ENCODE measurements around the gene SYT2. TPM values are rescaled to one million over a fixed set of nuclear protein-coding genes. Genes with fewer than 3 reads are reported as not detected.

The SYT2 gene
- total and polyA plus RNA-seq, 8 donors: under 0.01 to 0.03 (median 0.03) TPM; not detected in 4

DNA sequence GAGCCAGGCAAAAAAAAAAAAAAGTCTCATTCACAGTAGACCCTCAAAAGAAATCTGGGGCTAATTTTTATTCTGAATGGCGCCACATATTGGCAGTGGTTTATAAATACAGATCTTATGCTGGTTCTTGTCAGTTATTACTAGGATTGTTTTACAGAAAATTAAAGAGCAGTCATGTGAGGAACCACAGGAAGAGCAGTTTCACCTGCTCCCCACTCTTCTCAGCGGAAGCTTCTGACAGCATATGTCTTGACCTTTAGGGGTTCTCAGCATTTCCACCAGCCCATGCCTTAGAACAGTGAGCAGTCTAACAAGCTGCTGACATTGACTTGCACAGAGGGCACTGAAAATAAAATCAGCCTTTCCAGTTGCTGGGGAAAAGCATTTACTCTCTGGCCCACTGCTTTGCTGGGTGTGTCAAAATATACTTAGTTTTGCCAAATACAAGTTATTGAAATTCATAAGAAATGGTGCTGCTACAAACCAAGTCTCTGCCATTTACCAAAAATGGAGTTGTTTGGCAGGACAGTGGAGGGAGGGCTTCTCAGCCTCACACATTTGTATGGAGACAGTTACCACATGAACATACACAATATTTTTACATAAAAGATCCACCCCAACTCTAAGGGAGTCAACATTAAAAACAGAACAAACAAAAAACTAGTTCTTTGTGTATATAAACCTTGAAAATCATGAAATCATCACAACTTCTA, 144.2 kb downstream of the SYT2 start:
- TF ChIP-seq, protein P1, sequence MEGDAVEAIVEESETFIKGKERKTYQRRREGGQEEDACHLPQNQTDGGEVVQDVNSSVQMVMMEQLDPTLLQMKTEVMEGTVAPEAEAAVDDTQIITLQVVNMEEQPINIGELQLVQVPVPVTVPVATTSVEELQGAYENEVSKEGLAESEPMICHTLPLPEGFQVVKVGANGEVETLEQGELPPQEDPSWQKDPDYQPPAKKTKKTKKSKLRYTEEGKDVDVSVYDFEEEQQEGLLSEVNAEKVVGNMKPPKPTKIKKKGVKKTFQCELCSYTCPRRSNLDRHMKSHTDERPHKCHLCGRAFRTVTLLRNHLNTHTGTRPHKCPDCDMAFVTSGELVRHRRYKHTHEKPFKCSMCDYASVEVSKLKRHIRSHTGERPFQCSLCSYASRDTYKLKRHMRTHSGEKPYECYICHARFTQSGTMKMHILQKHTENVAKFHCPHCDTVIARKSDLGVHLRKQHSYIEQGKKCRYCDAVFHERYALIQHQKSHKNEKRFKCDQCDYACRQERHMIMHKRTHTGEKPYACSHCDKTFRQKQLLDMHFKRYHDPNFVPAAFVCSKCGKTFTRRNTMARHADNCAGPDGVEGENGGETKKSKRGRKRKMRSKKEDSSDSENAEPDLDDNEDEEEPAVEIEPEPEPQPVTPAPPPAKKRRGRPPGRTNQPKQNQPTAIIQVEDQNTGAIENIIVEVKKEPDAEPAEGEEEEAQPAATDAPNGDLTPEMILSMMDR (IDR thresholded peaks at IDR 0.05): no peak
- Histone ChIP-seq H3K9me3 (no peaks in the 10 kb centered on the region), H3K36me3 (no peaks in the 10 kb centered on the region), H3K4me1 (no peaks in the 10 kb centered on the region), H3K4me3 (no peak overlapping the region), H3K27me3 (no peaks in the 10 kb centered on the region), H3K27ac (no peak overlapping the region)
- WGBS, 2 donors: 95 to 96% methylated on average over 2 of the region's 2 CpGs
- FAIRE-seq: no peak
- no peak for DNase-seq
- ATAC-seq: no peak
- intact Hi-C loops (cut with DNase I): no loop called here

DNA sequence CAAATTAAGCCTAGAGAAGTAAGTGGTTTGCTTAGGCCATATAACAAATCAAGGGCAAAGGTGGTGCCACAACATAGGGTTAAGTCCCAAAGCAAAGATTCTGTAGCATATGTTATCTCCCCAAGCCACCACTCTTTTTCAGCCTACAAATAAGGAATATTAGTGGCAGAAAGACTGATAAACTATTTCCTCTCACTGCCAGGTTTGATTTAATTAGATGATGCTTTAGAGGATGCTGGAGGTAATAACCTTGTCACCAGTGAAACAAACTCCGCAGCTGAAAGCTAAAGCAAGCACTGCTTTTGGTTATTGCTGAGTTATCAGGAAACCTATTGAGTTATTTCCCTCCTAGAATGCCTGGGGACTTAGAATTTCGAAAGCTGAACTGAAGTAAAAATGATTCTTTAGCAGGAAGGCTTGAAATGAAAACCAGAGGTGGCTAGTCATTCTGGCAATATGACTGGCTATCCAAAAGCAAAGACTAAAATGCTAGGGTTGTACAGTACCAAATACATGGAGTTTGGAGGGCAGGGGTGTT, 145.2 kb downstream of the SYT2 start:
- TF ChIP-seq, protein P1 (IDR thresholded peaks at IDR 0.05): no peak
- no peak for FAIRE-seq
- no peak for DNase-seq
- Histone ChIP-seq H3K36me3 (no peaks in the 10 kb centered on the region), H3K4me3 (no peak overlapping the region), H3K27me3 (no peaks in the 10 kb centered on the region), H3K9me3 (no peaks in the 10 kb centered on the region), H3K27ac (no peak overlapping the region), H3K4me1 (no peaks in the 10 kb centered on the region)
- WGBS, 2 donors: 91 to 96% methylated on average over 2 of the region's 2 CpGs
- intact Hi-C loops (cut with DNase I): no loop called here
- no peak for ATAC-seq

DNA sequence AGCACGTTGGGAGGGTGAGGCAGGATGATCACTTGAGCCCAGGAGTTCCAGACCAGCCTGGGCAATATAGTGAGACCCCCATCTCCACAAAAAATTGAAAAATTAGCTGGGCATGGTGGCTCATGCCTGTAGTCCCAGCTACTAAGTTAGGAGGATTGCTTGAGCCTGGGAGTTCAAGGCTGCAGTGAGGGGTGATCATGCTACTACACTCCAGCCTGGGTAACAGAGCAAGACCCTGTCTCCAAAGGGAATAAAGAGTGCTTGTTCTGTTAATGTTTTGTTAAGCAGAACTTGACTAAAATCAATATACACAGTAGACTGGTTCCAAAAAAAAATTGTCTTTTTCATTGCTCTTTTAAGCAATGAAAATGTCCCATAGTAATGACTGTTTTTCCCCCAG, 146.4 kb downstream of the SYT2 start:
- Histone ChIP-seq H3K9me3 (no peaks in the 10 kb centered on the region), H3K27me3 (no peaks in the 10 kb centered on the region), H3K27ac (no peak overlapping the region), H3K36me3 (no peaks in the 10 kb centered on the region), H3K4me3 (no peak overlapping the region), H3K4me1 (no peaks in the 10 kb centered on the region)
- intact Hi-C loops (cut with DNase I): no loop called here
- WGBS, 2 donors: 84 to 89% methylated on average over 1 of the region's 1 CpG
- DNase-seq (no peak), FAIRE-seq (no peak), ATAC-seq (no peak)
- TF ChIP-seq, protein P1 (IDR thresholded peaks at IDR 0.05): no peak

DNA sequence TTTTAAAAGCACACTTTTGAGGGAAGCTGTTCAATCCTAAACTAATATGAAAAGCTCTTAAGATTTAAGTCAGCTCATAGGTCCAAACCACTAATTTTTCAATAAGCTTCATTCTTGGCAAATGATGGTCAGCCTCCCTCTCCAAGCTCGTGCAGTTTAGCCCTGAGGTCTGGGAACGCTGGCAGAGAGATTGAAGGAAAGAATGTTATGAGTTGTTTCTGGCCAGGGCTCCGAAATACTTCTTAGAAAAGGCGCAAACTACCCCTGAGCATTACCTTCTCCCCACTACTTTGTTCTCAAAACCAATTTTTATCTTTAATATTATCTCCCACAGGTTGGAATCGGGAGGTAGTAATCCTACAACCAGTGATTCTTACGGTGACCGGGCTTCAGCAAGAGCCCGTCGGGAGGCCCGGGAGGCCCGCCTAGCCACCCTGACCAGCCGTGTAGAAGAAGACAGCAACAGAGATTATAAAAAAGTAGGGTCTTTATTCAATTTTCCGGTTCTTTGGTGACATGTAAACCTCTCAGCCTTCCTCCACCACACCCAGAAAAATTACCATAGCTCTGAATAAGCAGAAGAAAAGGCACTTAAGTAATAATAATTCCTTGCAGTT, 147.7 kb downstream of the SYT2 start:
- Histone ChIP-seq H3K27me3 (no peaks in the 10 kb centered on the region), H3K4me3 (no peak overlapping the region), H3K4me1 (peaks cover 0 to 2% (median 0%) of the 10 kb centered on the region in 3 donors), H3K27ac (no peak overlapping the region), H3K9me3 (no peaks in the 10 kb centered on the region), H3K36me3 (no peaks in the 10 kb centered on the region)
- WGBS, 2 donors: 93% methylated on average over 13 of the region's 13 CpGs
- TF ChIP-seq, protein P1 (IDR thresholded peaks at IDR 0.05): no peak
- DNase-seq: no peak
- FAIRE-seq: no peak
- intact Hi-C loops (cut with DNase I): no loop called here
- no peak for ATAC-seq
